Ascending aorta (tissue), 2 donors: Measurements from ENCODE around the gene HOXC11. TPM values are rescaled to one million over a fixed set of nuclear protein-coding genes. Genes with fewer than 3 reads are reported as not detected.

ENCODE experiments used
- DNase-seq, 2 donors: peaks; one replicate each; pipeline ENCODE4 v3.0.0-alpha.2; 2019; ENCODE audit warnings: low spot score in 2 of 2
- H3K27ac ChIP-seq, 2 donors: fragments of 200-600 bp; sonication (generic); one replicate each; pipeline ENCODE4 v1.5.1; 2016 to 2017; ENCODE audit warnings: mild to moderate bottlenecking in 1 of 2
- H3K27me3 ChIP-seq: fragments of 200-600 bp; sonication (generic); one replicate; pipeline ENCODE4 v1.5.1; 2017
- H3K36me3 ChIP-seq, 2 donors: fragments of 200-600 bp; sonication (generic); one replicate each; pipeline ENCODE4 v1.5.1; 2016
- H3K4me1 ChIP-seq, 2 donors: fragments of 200-600 bp; sonication (generic); one replicate each; pipeline ENCODE4 v1.5.1; 2016 to 2017; ENCODE audit warnings: mild to moderate bottlenecking in 1 of 2
- H3K4me3 ChIP-seq, 2 donors: fragments of 200-600 bp; sonication (generic); one replicate each; pipeline ENCODE4 v1.5.1; 2016 to 2017; ENCODE audit warnings: mild to moderate bottlenecking in 1 of 2
- H3K9me3 ChIP-seq, 2 donors: fragments of 200-600 bp; sonication (generic); one replicate each; pipeline ENCODE4 v1.5.1; 2016
- CTCF ChIP-seq, 3 experiments: fragments of 200-600 bp in 2 of 3; fragments of 450-650 bp in 1 of 3; sonication (generic) in 2 of 3; IDR thresholded peaks; one replicate each; pipeline ENCODE4 v1.5.1; 2016 to 2019; ENCODE audit warnings: antibody characterized with exemption in 3 of 3, mild to moderate bottlenecking in 1 of 3, moderate library complexity in 1 of 3
- intact Hi-C: fragments of 100-400 bp; cut with DNase I; formaldehyde crosslinking; loops from one replicate; pipeline ENCODE4 v1.15.1; 2023
- total RNA-seq: library from RNA; depleted of rRNA; stranded (reverse); fragments of >200 nt; gene quantifications from one replicate; pipeline ENCODE4 v1.1.0, GENCODE V29; 2016

Gene HOXC11
- total RNA-seq, 1 donor from 2014 or later: 0.32 TPM

- DNase-seq: no peak
- Histone ChIP-seq H3K27me3 (peaks cover 43% of the 10 kb centered on the region), H3K4me1 (peaks cover 2 to 9% of the 10 kb centered on the region in 2 donors), H3K9me3 (no peaks in the 10 kb centered on the region), H3K36me3 (no peaks in the 10 kb centered on the region), H3K4me3 (no peak overlapping the region), H3K27ac (no peak overlapping the region)
- intact Hi-C loops: no loop called here
- TF ChIP-seq CTCF (IDR thresholded peaks at IDR 0.05): no peak
These were observed 8.0 kb downstream of the HOXC11 start for GRCh38 chr12:53980802-53981496.

- H3K4me3 ChIP-seq: no peak overlapping the region
- peaks cover 6 to 13% of the 10 kb centered on the region in 2 donors for H3K4me1 ChIP-seq
- intact Hi-C loops: no loop called here
- H3K36me3 ChIP-seq: no peaks in the 10 kb centered on the region
- no peak overlapping the region for H3K27ac ChIP-seq
- peaks cover 45% of the 10 kb centered on the region for H3K27me3 ChIP-seq
- no peaks in the 10 kb centered on the region for H3K9me3 ChIP-seq
- DNase-seq: no peak
- no peak for TF ChIP-seq CTCF (IDR thresholded peaks at IDR 0.05)
These were observed 9.0 kb downstream of the HOXC11 start for GRCh38 chr12:53981634-53982565.

GRCh38 chr12:53982648-53983567 is 10.0 kb downstream of the HOXC11 start:
- no peaks in the 10 kb centered on the region for H3K9me3 ChIP-seq
- no peak overlapping the region for H3K4me3 ChIP-seq
- TF ChIP-seq CTCF (IDR thresholded peaks at IDR 0.05): no peak
- H3K27ac ChIP-seq: no peak overlapping the region
- H3K4me1 ChIP-seq: peaks cover 6 to 13% of the 10 kb centered on the region in 2 donors
- DNase-seq: no peak
- intact Hi-C loops: no loop called here
- H3K27me3 ChIP-seq: peaks cover 51% of the 10 kb centered on the region
- H3K36me3 ChIP-seq: no peaks in the 10 kb centered on the region

GRCh38 chr12:53983568-53983949 is 10.6 kb downstream of the HOXC11 start:
- Histone ChIP-seq H3K4me3 (no peak overlapping the region), H3K9me3 (no peaks in the 10 kb centered on the region), H3K27ac (no peak overlapping the region), H3K27me3 (peaks cover 51% of the 10 kb centered on the region), H3K4me1 (peaks cover 6 to 13% of the 10 kb centered on the region in 2 donors), H3K36me3 (no peaks in the 10 kb centered on the region)
- no peak for TF ChIP-seq CTCF (IDR thresholded peaks at IDR 0.05)
- intact Hi-C loops: no loop called here
- DNase-seq: no peak

- intact Hi-C loops: no loop called here
These were observed 11.1 kb downstream of the HOXC11 start for GRCh38 chr12:53983950-53984572.

More at GRCh38 chr12:53983950-53984572, 11.1 kb downstream of the HOXC11 start:
- no peak overlapping the region for H3K4me3 ChIP-seq
- no peaks in the 10 kb centered on the region for H3K9me3 ChIP-seq
- H3K27ac ChIP-seq: no peak overlapping the region
- peaks cover 56% of the 10 kb centered on the region for H3K27me3 ChIP-seq
- no peak for DNase-seq
- no peak for TF ChIP-seq CTCF (IDR thresholded peaks at IDR 0.05)
- H3K4me1 ChIP-seq: peaks cover 6 to 13% of the 10 kb centered on the region in 2 donors
- no peaks in the 10 kb centered on the region for H3K36me3 ChIP-seq
